Parathyroid adenoma (tissue), 2 donors: ENCODE results near the gene RHOBTB1.
"Not testable (repeated sequence)": the region's sequence is repeated elsewhere in the genome, so short reads cannot be mapped to it uniquely, and the experiment has no call there.

Experiments
- H2AFZ ChIP-seq: fragments of 300-600 bp; sonication (generic); one replicate; pipeline ENCODE4 v1.7.0; 2017; ENCODE audit warnings: antibody characterized with exemption, mild to moderate bottlenecking
- H3K27ac ChIP-seq: fragments of 300-600 bp; sonication (generic); one replicate; pipeline ENCODE4 v1.7.0; 2017
- H3K27me3 ChIP-seq: fragments of 300-600 bp; sonication (generic); one replicate; pipeline ENCODE4 v1.7.0; 2017; ENCODE audit warnings: low read length; ENCODE audit not compliant: control insufficient read depth, insufficient read depth
- H3K36me3 ChIP-seq: fragments of 300-600 bp; sonication (generic); one replicate; pipeline ENCODE4 v1.7.0; 2017; ENCODE audit warnings: low read length; ENCODE audit not compliant: control insufficient read depth, insufficient read depth
- H3K4me1 ChIP-seq: fragments of 300-600 bp; sonication (generic); one replicate; pipeline ENCODE4 v1.7.0; 2017; ENCODE audit warnings: control low read depth
- H3K4me2 ChIP-seq: fragments of 300-600 bp; sonication (generic); one replicate; pipeline ENCODE4 v1.7.0; 2017; ENCODE audit warnings: low read length
- H3K4me3 ChIP-seq: fragments of 300-600 bp; sonication (generic); one replicate; pipeline ENCODE4 v1.7.0; 2017; ENCODE audit warnings: low read depth, low read length
- H3K79me2 ChIP-seq: fragments of 300-600 bp; sonication (generic); one replicate; pipeline ENCODE4 v1.7.0; 2017; ENCODE audit warnings: control low read depth
- H3K9ac ChIP-seq: fragments of 300-600 bp; sonication (generic); one replicate; pipeline ENCODE4 v1.7.0; 2017; ENCODE audit warnings: mild to moderate bottlenecking
- H3K9me3 ChIP-seq: fragments of 300-600 bp; sonication (generic); one replicate; pipeline ENCODE4 v1.7.0; 2017; ENCODE audit warnings: low read length; ENCODE audit not compliant: control insufficient read depth
- TF ChIP-seq, protein P1 (sequence below): fragments of 300-600 bp; sonication (generic); IDR thresholded peaks from one replicate; pipeline ENCODE4 v1.7.0; 2017; ENCODE audit warnings: antibody characterized with exemption, mild to moderate bottlenecking
- donor health status: primary hyperparathyroidism.

The RHOBTB1 gene

GRCh38 chr10:60973086-60973485, 29.1 kb upstream of the RHOBTB1 start:
- no peak overlapping the region for H3K4me3 ChIP-seq
- H3K4me2 ChIP-seq: no peak overlapping the region
- no peak overlapping the region for H2AFZ ChIP-seq
- no peaks in the 10 kb centered on the region for H3K27me3 ChIP-seq
- no peaks in the 10 kb centered on the region for H3K9me3 ChIP-seq
- H3K9ac ChIP-seq: no peak overlapping the region
- TF ChIP-seq, protein P1, sequence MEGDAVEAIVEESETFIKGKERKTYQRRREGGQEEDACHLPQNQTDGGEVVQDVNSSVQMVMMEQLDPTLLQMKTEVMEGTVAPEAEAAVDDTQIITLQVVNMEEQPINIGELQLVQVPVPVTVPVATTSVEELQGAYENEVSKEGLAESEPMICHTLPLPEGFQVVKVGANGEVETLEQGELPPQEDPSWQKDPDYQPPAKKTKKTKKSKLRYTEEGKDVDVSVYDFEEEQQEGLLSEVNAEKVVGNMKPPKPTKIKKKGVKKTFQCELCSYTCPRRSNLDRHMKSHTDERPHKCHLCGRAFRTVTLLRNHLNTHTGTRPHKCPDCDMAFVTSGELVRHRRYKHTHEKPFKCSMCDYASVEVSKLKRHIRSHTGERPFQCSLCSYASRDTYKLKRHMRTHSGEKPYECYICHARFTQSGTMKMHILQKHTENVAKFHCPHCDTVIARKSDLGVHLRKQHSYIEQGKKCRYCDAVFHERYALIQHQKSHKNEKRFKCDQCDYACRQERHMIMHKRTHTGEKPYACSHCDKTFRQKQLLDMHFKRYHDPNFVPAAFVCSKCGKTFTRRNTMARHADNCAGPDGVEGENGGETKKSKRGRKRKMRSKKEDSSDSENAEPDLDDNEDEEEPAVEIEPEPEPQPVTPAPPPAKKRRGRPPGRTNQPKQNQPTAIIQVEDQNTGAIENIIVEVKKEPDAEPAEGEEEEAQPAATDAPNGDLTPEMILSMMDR: no peak
- H3K36me3 ChIP-seq: no peaks in the 10 kb centered on the region
- H3K79me2 ChIP-seq: no peaks in the 10 kb centered on the region
- no peaks in the 10 kb centered on the region for H3K4me1 ChIP-seq
- H3K27ac ChIP-seq: no peak overlapping the region

DNA sequence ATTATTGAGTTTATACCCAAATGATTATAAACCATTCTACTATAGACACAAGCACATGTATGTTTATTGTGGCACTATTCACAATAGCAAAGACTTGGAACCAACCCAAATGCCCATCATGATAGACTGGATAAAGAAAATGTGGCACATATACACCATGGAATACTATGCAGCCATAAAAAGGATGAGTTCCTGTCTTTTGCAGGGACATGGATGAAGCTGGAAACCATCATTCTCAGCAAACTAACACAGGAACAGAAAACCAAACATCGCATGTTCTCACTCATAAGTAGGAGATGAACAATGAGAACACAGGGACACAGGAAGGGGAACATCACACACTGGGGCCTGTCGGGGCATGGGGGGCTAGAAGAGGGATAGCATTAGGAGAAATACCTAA, 28.2 kb upstream of the RHOBTB1 start:
- H3K4me3 ChIP-seq, H3K4me2 ChIP-seq, H3K27ac ChIP-seq: not testable (repeated sequence)

DNA sequence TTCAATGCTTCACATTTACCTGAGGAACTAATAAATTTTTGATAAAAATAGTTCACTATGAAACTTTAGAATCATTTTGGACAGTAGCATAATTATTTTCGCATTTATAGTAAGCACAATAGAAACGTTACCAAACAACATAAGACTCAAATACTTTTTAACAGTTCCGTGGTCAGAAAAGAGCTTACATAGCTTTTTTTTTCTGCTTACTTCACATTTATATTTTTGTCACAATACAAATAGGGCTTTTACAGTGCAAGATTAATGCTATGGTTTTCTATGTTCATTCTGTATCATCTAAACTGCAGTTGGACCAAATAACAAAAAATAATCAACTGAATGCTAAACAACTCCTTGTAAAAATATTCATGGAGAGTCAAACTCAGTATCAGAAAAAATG, 26.5 kb upstream of the RHOBTB1 start:
- Histone ChIP-seq H2AFZ (no peak overlapping the region), H3K4me1 (no peaks in the 10 kb centered on the region), H3K79me2 (no peaks in the 10 kb centered on the region), H3K9ac (no peak overlapping the region), H3K9me3 (no peaks in the 10 kb centered on the region), H3K27ac (no peak overlapping the region), H3K36me3 (no peaks in the 10 kb centered on the region), H3K27me3 (no peaks in the 10 kb centered on the region), H3K4me2 (no peak overlapping the region), H3K4me3 (no peak overlapping the region)
- TF ChIP-seq, protein P1: no peak

More for the DNA sequence above, 28.2 kb upstream of the RHOBTB1 start:
- not testable (repeated sequence) for H3K36me3 ChIP-seq, H3K4me1 ChIP-seq, H3K9me3 ChIP-seq, H3K9ac ChIP-seq, H2AFZ ChIP-seq, H3K79me2 ChIP-seq, H3K27me3 ChIP-seq

- H3K79me2 ChIP-seq: no peaks in the 10 kb centered on the region
- H3K27me3 ChIP-seq: no peaks in the 10 kb centered on the region
- H3K4me2 ChIP-seq: no peak overlapping the region
- H3K9me3 ChIP-seq: no peaks in the 10 kb centered on the region
- H3K4me1 ChIP-seq: no peaks in the 10 kb centered on the region
- H2AFZ ChIP-seq: no peak overlapping the region
- TF ChIP-seq, protein P1: no peak
- no peak overlapping the region for H3K9ac ChIP-seq
- H3K27ac ChIP-seq: no peak overlapping the region
- H3K36me3 ChIP-seq: no peaks in the 10 kb centered on the region
- H3K4me3 ChIP-seq: no peak overlapping the region
Observed at GRCh38 chr10:60968504-60968903, 24.5 kb upstream of the RHOBTB1 start.

- TF ChIP-seq, protein P1: no peak
- Histone ChIP-seq H2AFZ (no peak overlapping the region), H3K9me3 (no peaks in the 10 kb centered on the region), H3K79me2 (no peaks in the 10 kb centered on the region), H3K36me3 (no peaks in the 10 kb centered on the region), H3K4me2 (no peak overlapping the region), H3K27ac (no peak overlapping the region), H3K4me3 (no peak overlapping the region), H3K9ac (no peak overlapping the region), H3K27me3 (no peaks in the 10 kb centered on the region), H3K4me1 (no peaks in the 10 kb centered on the region)
Observed at GRCh38 chr10:60967854-60968484, 24.0 kb upstream of the RHOBTB1 start.
